Vagina (tissue), 2 donors: Measurements from ENCODE around the gene SDHB.

Experiments
- CTCF ChIP-seq, 3 experiments: fragments of 450-650 bp in 2 of 3; fragments of 200-600 bp in 1 of 3; sonication (generic) in 1 of 3; IDR thresholded peaks; one replicate each; pipeline ENCODE4 v1.5.1; 2017 to 2019; ENCODE audit warnings: antibody characterized with exemption in 3 of 3, mild to moderate bottlenecking in 2 of 3, moderate library complexity in 2 of 3
- POLR2AphosphoS5 ChIP-seq, 2 donors: sonication (generic); formaldehyde crosslinking; IDR thresholded peaks; one replicate each; pipeline ENCODE4 v1.9.0; 2017; ENCODE audit warnings: antibody characterized with exemption in 2 of 2, mild to moderate bottlenecking in 2 of 2, low read depth in 1 of 2; ENCODE audit not compliant: insufficient read depth in 1 of 2

GRCh38 chr1:16988210-16988609, 65.6 kb downstream of the SDHB start:
- no peak for TF ChIP-seq CTCF (IDR thresholded peaks at IDR 0.05)
- TF ChIP-seq POLR2AphosphoS5 (IDR thresholded peaks at IDR 0.05; ENCODE audit: insufficient read depth in 1 of 2, low read depth in 1 of 2): no peak
